IMR-90 (cell line): ENCODE data around the gene EMP1. TPM values are rescaled to one million over a fixed set of nuclear protein-coding genes. Genes with fewer than 3 reads are reported as not detected.

Experiments used
- ATAC-seq: fragments of 200-7000 bp; cut with Tn5 transposase; 2 replicates; pipeline ENCODE4 v1.9.1; 2020; ENCODE audit warnings: low read depth, mild to moderate bottlenecking, moderate library complexity
- BruUV-seq: library from RNA; stranded (reverse); fragments of 400-500 nt; replicated peaks from 2 replicates; lab custom pipeline; 2021; lab: Mats Ljungman, UMichigan
- CTCF ChIA-PET: fragments of 300-600 bp; formaldehyde crosslinking; extraction: SDS; loops from one replicate; lab custom pipeline; 2021; ENCODE audit warnings: antibody characterized with exemption; lab: Yijun Ruan, JAX
- POLR2A ChIA-PET: fragments of 300-600 bp; sonication (Branson Sonifier 250); formaldehyde crosslinking; loops from one replicate; lab custom pipeline; 2022; ENCODE audit warnings: antibody characterized with exemption; ENCODE audit not compliant: unreplicated experiment; lab: Charles Lee
- DNase-seq: peaks from one replicate; pipeline ENCODE4 v3.0.0; 2013
- H2AFZ ChIP-seq: replicated peaks from 2 replicates; pipeline ENCODE3; 2013; ENCODE audit warnings: low read length, mild to moderate bottlenecking; ENCODE audit not compliant: poor library complexity
- H2AK5ac ChIP-seq: 2 replicates; pipeline ENCODE4 v1.6.1; 2013; ENCODE audit warnings: low read depth, low read length, inconsistent platforms
- H2AK9ac ChIP-seq: replicated peaks from 2 replicates; pipeline ENCODE3; 2013; ENCODE audit warnings: mild to moderate bottlenecking, low read depth, low read length, moderate library complexity; ENCODE audit not compliant: poor library complexity
- H2BK120ac ChIP-seq: 2 replicates; pipeline ENCODE4 v1.6.1; 2013; ENCODE audit warnings: low read depth, low read length, inconsistent platforms
- H2BK15ac ChIP-seq: 3 replicates; pipeline ENCODE4 v1.6.1; 2013; ENCODE audit warnings: low read depth, low read length, inconsistent platforms
- H2BK20ac ChIP-seq: 2 replicates; pipeline ENCODE4 v1.6.1; 2013; ENCODE audit warnings: low read depth, mild to moderate bottlenecking, inconsistent platforms, low read length, moderate library complexity
- H2BK5ac ChIP-seq: 2 replicates; pipeline ENCODE4 v1.6.1; 2013; ENCODE audit warnings: mild to moderate bottlenecking, low read depth, low read length, inconsistent platforms; ENCODE audit not compliant: poor library complexity, severe bottlenecking
- H3K14ac ChIP-seq: replicated peaks from 2 replicates; pipeline ENCODE4 v1.6.1; 2013; ENCODE audit warnings: low read depth, low read length, inconsistent platforms
- H3K18ac ChIP-seq: 2 replicates; pipeline ENCODE4 v1.6.1; 2013; ENCODE audit warnings: low read depth, low read length, control low read depth
- H3K23ac ChIP-seq: 2 replicates; pipeline ENCODE4 v1.6.1; 2013; ENCODE audit warnings: low read depth, low read length, inconsistent platforms
- H3K27ac ChIP-seq: 2 replicates; pipeline ENCODE4 v1.5.1; 2013; ENCODE audit warnings: mild to moderate bottlenecking, control low read depth, low read length; ENCODE audit not compliant: insufficient read depth
- H3K27me3 ChIP-seq: 2 replicates; pipeline ENCODE4 v1.6.1; 2013; ENCODE audit warnings: low read length; ENCODE audit not compliant: control insufficient read depth, insufficient read depth
- H3K36me3 ChIP-seq: 2 replicates; pipeline ENCODE4 v1.6.1; 2013; ENCODE audit warnings: low read length, mixed read lengths; ENCODE audit not compliant: control insufficient read depth, insufficient read depth
- H3K4ac ChIP-seq: 2 replicates; pipeline ENCODE4 v1.6.1; 2013; ENCODE audit warnings: low read depth, low read length, inconsistent platforms
- H3K4me1 ChIP-seq: 2 replicates; pipeline ENCODE4 v1.6.1; 2013; ENCODE audit warnings: low read length, mixed read lengths; ENCODE audit not compliant: control insufficient read depth, insufficient read depth
- H3K4me2 ChIP-seq: 2 replicates; pipeline ENCODE4 v1.6.1; 2013; ENCODE audit warnings: low read depth, mild to moderate bottlenecking, control low read depth, low read length, moderate library complexity
- H3K4me3 ChIP-seq: 2 replicates; pipeline ENCODE4 v1.5.1; 2013; ENCODE audit warnings: low read depth, mild to moderate bottlenecking, control low read depth, low read length, moderate library complexity; ENCODE audit not compliant: insufficient read depth
- H3K56ac ChIP-seq: 2 replicates; pipeline ENCODE4 v1.6.1; 2013; ENCODE audit warnings: low read length, inconsistent platforms; ENCODE audit not compliant: insufficient read depth; ENCODE audit errors: extremely low read depth
- H3K79me1 ChIP-seq, 2 experiments: 2 replicates each; pipeline ENCODE4 v1.6.1; 2013; ENCODE audit warnings: low read length in 2 of 2, inconsistent platforms in 1 of 2, low read depth in 1 of 2
- H3K9ac ChIP-seq: 2 replicates; pipeline ENCODE4 v1.6.1; 2013; ENCODE audit warnings: low read depth, low read length, control low read depth
- H3K9me1 ChIP-seq: 2 replicates; pipeline ENCODE4 v1.6.1; 2013; ENCODE audit warnings: low read length, inconsistent platforms; ENCODE audit not compliant: insufficient read depth
- H3K9me3 ChIP-seq: 2 replicates; pipeline ENCODE4 v1.6.1; 2013; ENCODE audit warnings: low read length; ENCODE audit not compliant: control insufficient read depth, insufficient read depth
- H4K20me1 ChIP-seq: 2 replicates; pipeline ENCODE4 v1.6.1; 2013; ENCODE audit warnings: low read length, inconsistent platforms; ENCODE audit not compliant: insufficient read depth
- H4K5ac ChIP-seq: 2 replicates; pipeline ENCODE4 v1.6.1; 2013; ENCODE audit warnings: mild to moderate bottlenecking, low read depth, low read length, control low read depth
- H4K8ac ChIP-seq, 2 experiments: 2 replicates each; pipeline ENCODE4 v1.6.1; 2013; ENCODE audit warnings: low read depth in 2 of 2, low read length in 2 of 2, control low read depth in 1 of 2, inconsistent platforms in 1 of 2
- H4K91ac ChIP-seq: 2 replicates; pipeline ENCODE4 v1.6.1; 2013; ENCODE audit warnings: low read depth, low read length, inconsistent platforms; ENCODE audit not compliant: insufficient read depth
- BHLHE40 ChIP-seq: fragments of 150-350 bp; IDR thresholded peaks from 2 replicates; pipeline ENCODE4 v1.6.1; 2016; ENCODE audit warnings: mild to moderate bottlenecking, low read depth, low read length
- CEBPB ChIP-seq: IDR thresholded peaks from 2 replicates; pipeline ENCODE4 v1.6.1; 2012; ENCODE audit warnings: low read depth, low read length, improper control_type of control experiment
- CHD1 ChIP-seq: IDR thresholded peaks from 2 replicates; pipeline ENCODE4 v1.6.1; 2012; ENCODE audit warnings: low read depth, low read length, improper control_type of control experiment
- FOS ChIP-seq: fragments of 150-350 bp; IDR thresholded peaks from 2 replicates; pipeline ENCODE4 v1.6.1; 2016; ENCODE audit warnings: low read depth, low read length
- MAFK ChIP-seq: IDR thresholded peaks from 2 replicates; pipeline ENCODE4 v1.6.1; 2012; ENCODE audit warnings: low read depth, low read length, improper control_type of control experiment
- MAZ ChIP-seq: IDR thresholded peaks from 2 replicates; pipeline ENCODE4 v1.6.1; 2012; ENCODE audit warnings: low read depth, mild to moderate bottlenecking, low read length, improper control_type of control experiment, moderate library complexity, borderline replicate concordance
- MXI1 ChIP-seq: IDR thresholded peaks from 2 replicates; pipeline ENCODE4 v1.6.1; 2012; ENCODE audit warnings: low read depth, mild to moderate bottlenecking, low read length, moderate library complexity, borderline replicate concordance
- NFE2L2 ChIP-seq: fragments of 150-350 bp; IDR thresholded peaks from 2 replicates; pipeline ENCODE4 v1.6.1; 2016; ENCODE audit warnings: low read depth, mild to moderate bottlenecking, low read length
- POLR2A ChIP-seq: IDR thresholded peaks from 2 replicates; pipeline ENCODE4 v1.6.1; 2012; ENCODE audit warnings: mild to moderate bottlenecking, low read depth, low read length
- RAD21 ChIP-seq: IDR thresholded peaks from 2 replicates; pipeline ENCODE4 v1.6.1; 2012; ENCODE audit warnings: low read length, improper control_type of control experiment
- RCOR1 ChIP-seq: IDR thresholded peaks from 2 replicates; pipeline ENCODE4 v1.6.1; 2012; ENCODE audit warnings: mild to moderate bottlenecking, low read length, improper control_type of control experiment; ENCODE audit not compliant: insufficient replicate concordance
- RFX5 ChIP-seq: IDR thresholded peaks from 2 replicates; pipeline ENCODE4 v1.8.0; 2012; ENCODE audit warnings: low read depth, mild to moderate bottlenecking, low read length, moderate library complexity
- SMC3 ChIP-seq: fragments of 150-350 bp; IDR thresholded peaks from 2 replicates; pipeline ENCODE4 v1.6.1; 2016; ENCODE audit warnings: low read depth, mild to moderate bottlenecking, antibody characterized with exemption, low read length, moderate library complexity
- WGBS, 2 experiments: methylation state at CpG; one replicate each; pipeline versions ENCODE4 v1.1.5 to v1.1.7; 2013; ENCODE audit warnings: missing lambda C conversion rate in 2 of 2; ENCODE audit not compliant: insufficient read length in 1 of 2; ENCODE audit errors: extremely low coverage in 2 of 2; 5-methylcytosine and 5-hydroxymethylcytosine counted together
- dilution Hi-C: fragments of 300-500 bp; cut with HindIII; formaldehyde crosslinking; loops from one replicate; pipeline ENCODE4 v1.14.3; 2018; ENCODE audit warnings: low sequenced_read_pairs; ENCODE audit not compliant: unreplicated experiment
- in situ Hi-C: fragments of 300-500 bp; cut with MboI; formaldehyde crosslinking; loops from 3 replicates; pipeline ENCODE4 v1.14.3; 2019; ENCODE audit warnings: low sequenced_read_pairs, inconsistent platforms, mixed read lengths
- intact Hi-C: fragments of 100-400 bp; cut with micrococcal nuclease; formaldehyde crosslinking; loops from 2 replicates; pipeline ENCODE4 v1.10.0; 2022
- polyA plus RNA-seq, 3 experiments: library from polyadenylated mRNA; depleted of rRNA; stranded (reverse); fragments of >200 nt; gene quantifications; 2 replicates each; pipeline ENCODE4 v1.2.3, GENCODE V29; 2012; ENCODE audit warnings: low replicate concordance in 1 of 3
- total RNA-seq: library from RNA; depleted of rRNA; stranded (reverse); fragments of >200 nt; gene quantifications from 2 replicates; pipeline ENCODE4 v1.2.3, GENCODE V29; 2012
- TF ChIP-seq, protein P1 (sequence below): conservative IDR thresholded peaks from 2 replicates; pipeline ENCODE4 v1.5.1; 2012; ENCODE audit warnings: mild to moderate bottlenecking, low read depth, low read length, improper control_type of control experiment
- TF ChIP-seq, protein P2 (sequence below): fragments of 150-350 bp; IDR thresholded peaks from 2 replicates; pipeline ENCODE4 v1.6.1; 2016; ENCODE audit warnings: low read depth, mild to moderate bottlenecking, low read length, moderate library complexity, borderline replicate concordance
- TF ChIP-seq, protein P3 (sequence below): fragments of 150-350 bp; IDR thresholded peaks from 2 replicates; pipeline ENCODE4 v1.6.1; 2017; ENCODE audit warnings: mild to moderate bottlenecking, antibody characterized with exemption, low read length, low read depth

Gene EMP1
- total and polyA plus RNA-seq, 2 of the 4 experiments (the other 2 are of a cell fraction): 137 to 201 TPM

DNA sequence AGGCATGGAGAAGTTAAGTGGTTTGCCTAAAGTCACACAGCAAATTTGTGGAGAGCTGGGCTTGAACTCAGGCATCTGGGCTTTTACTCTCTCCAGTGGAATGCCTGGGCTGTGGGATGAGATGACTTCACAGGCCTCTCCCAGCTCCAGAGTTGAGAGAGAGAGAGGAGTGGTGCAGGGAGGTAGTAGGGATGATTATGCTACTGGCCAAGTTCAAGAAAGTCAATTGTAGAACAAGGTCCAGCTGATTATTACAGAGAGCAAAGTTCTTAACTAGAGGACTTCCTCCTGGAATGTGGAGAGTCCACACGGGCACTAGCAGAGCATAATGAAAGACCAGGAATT is 769 bp upstream of the EMP1 start:
- BruUV-seq: no TSS peak
- DNase-seq: peak; percentile 68
- CTCF ChIA-PET: interaction anchor here (0.6 to 1.7 kb wide), 4 partner anchors 16 to 97 kb away, joined by 3 to 6 read pairs (median 4); no protein-coding TSS in a partner anchor

More for the DNA sequence above, 769 bp upstream of the EMP1 start:
- in situ Hi-C loops (no loop called here), intact Hi-C loops (loop anchor here (1.0 to 10.0 kb wide), 2 partner anchors 97 to 471 kb away; no protein-coding TSS in a partner anchor), dilution Hi-C loops (no loop called here)
- Histone ChIP-seq H3K9ac (no peak overlapping the region), H2BK120ac (peak overlapping the region; percentile 78), H3K56ac (peak overlapping the region; percentile 46; the same call in 1 of the 2 replicates), H4K8ac (peak overlapping the region in 1 of 2 experiments; percentile 65; a peak in 1 of 4 replicates), H3K4me3 (no peak overlapping the region), H3K9me3 (no peaks in the 10 kb centered on the region), H3K23ac (peak overlapping the region; percentile 44), H3K4me2 (peak overlapping the region; percentile 66), H4K20me1 (peaks cover 8% of the 10 kb centered on the region), H2AFZ (peak overlapping the region; percentile 58), H3K27ac (peak overlapping the region; percentile 67), H3K9me1 (peaks cover 15% of the 10 kb centered on the region), H3K27me3 (no peaks in the 10 kb centered on the region), H3K18ac (peak overlapping the region; percentile 26; the same call in 1 of the 2 replicates), H2BK5ac (peak overlapping the region; percentile 79), H2BK15ac (peak overlapping the region; percentile 23; the same call in 1 of the 3 replicates), H2AK5ac (peak overlapping the region; percentile 64), H4K91ac (peak overlapping the region; percentile 51), H3K14ac (peak overlapping the region; percentile 36), H4K5ac (peak overlapping the region; percentile 7; the same call in 1 of the 2 replicates), H3K36me3 (no peaks in the 10 kb centered on the region), H3K4me1 (peaks cover 20% of the 10 kb centered on the region), H2AK9ac (peak overlapping the region; percentile 71), H2BK20ac (peak overlapping the region; percentile 65; the same call in 1 of the 2 replicates), H3K4ac (peak overlapping the region; percentile 79), H3K79me1 (peaks cover 0 to 27% of the 10 kb centered on the region in 2 experiments; a peak in 3 of 4 replicates)
- POLR2A ChIA-PET: interaction anchor here (0.6 to 1.0 kb wide), 4 partner anchors 10 to 199 kb away, joined by 3 to 11 read pairs (median 8); no protein-coding TSS in a partner anchor
- WGBS, 2 experiments: no CpG with 5 or more reads among the region's 1 CpG
- ATAC-seq: peak; percentile 33
- TF ChIP-seq RCOR1: no peak
- TF ChIP-seq, protein P1, sequence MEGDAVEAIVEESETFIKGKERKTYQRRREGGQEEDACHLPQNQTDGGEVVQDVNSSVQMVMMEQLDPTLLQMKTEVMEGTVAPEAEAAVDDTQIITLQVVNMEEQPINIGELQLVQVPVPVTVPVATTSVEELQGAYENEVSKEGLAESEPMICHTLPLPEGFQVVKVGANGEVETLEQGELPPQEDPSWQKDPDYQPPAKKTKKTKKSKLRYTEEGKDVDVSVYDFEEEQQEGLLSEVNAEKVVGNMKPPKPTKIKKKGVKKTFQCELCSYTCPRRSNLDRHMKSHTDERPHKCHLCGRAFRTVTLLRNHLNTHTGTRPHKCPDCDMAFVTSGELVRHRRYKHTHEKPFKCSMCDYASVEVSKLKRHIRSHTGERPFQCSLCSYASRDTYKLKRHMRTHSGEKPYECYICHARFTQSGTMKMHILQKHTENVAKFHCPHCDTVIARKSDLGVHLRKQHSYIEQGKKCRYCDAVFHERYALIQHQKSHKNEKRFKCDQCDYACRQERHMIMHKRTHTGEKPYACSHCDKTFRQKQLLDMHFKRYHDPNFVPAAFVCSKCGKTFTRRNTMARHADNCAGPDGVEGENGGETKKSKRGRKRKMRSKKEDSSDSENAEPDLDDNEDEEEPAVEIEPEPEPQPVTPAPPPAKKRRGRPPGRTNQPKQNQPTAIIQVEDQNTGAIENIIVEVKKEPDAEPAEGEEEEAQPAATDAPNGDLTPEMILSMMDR: no peak
- TF ChIP-seq, protein P2, sequence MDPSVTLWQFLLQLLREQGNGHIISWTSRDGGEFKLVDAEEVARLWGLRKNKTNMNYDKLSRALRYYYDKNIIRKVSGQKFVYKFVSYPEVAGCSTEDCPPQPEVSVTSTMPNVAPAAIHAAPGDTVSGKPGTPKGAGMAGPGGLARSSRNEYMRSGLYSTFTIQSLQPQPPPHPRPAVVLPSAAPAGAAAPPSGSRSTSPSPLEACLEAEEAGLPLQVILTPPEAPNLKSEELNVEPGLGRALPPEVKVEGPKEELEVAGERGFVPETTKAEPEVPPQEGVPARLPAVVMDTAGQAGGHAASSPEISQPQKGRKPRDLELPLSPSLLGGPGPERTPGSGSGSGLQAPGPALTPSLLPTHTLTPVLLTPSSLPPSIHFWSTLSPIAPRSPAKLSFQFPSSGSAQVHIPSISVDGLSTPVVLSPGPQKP: no peak
- TF ChIP-seq, protein P3, sequence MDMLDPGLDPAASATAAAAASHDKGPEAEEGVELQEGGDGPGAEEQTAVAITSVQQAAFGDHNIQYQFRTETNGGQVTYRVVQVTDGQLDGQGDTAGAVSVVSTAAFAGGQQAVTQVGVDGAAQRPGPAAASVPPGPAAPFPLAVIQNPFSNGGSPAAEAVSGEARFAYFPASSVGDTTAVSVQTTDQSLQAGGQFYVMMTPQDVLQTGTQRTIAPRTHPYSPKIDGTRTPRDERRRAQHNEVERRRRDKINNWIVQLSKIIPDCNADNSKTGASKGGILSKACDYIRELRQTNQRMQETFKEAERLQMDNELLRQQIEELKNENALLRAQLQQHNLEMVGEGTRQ: no peak
- no peak for TF ChIP-seq CEBPB
- TF ChIP-seq FOS: no peak
- TF ChIP-seq RFX5: no peak
- no peak for TF ChIP-seq RAD21
- no peak for TF ChIP-seq MXI1
- TF ChIP-seq CHD1: no peak
- TF ChIP-seq NFE2L2: no peak
- no peak for TF ChIP-seq MAZ
- TF ChIP-seq POLR2A: no peak
- no peak for TF ChIP-seq SMC3
- TF ChIP-seq MAFK: no peak
- TF ChIP-seq BHLHE40: no peak
